Fibroblast of lung (primary cell): ENCODE measurements around the gene HPCAL1.

Experiments
- CTCF ChIP-seq, 2 donors: IDR thresholded peaks in 1 of 2; conservative IDR thresholded peaks in 1 of 2; 1 replicate in 1 of 2; 2 replicates in 1 of 2; pipeline ENCODE4 v1.5.1; 2011 to 2012; ENCODE audit warnings: low read length in 2 of 2, control low read depth in 1 of 2, inconsistent platforms in 1 of 2, low read depth in 1 of 2, mild to moderate bottlenecking in 1 of 2
- EZH2 ChIP-seq: IDR thresholded peaks from 2 replicates; pipeline ENCODE4 v1.5.1; 2012; ENCODE audit warnings: low read length, control low read depth, mild to moderate bottlenecking; ENCODE audit errors: missing control alignments

GRCh38 chr2:10317646-10318045 is 14.9 kb downstream of the HPCAL1 start:
- TF ChIP-seq CTCF (conservative IDR thresholded peaks at IDR 0.05 in 1 of 2, IDR thresholded peaks at IDR 0.05 in 1 of 2; ENCODE audit: low read depth in 1 of 2, low read length in 2 of 2) (no peak), EZH2 (no peak)
